Left lung (tissue), 10 donors: ENCODE measurements around the gene AUTS2. TPM values are rescaled to one million over a fixed set of nuclear protein-coding genes. Genes with fewer than 3 reads are reported as not detected.
A peak's percentile ranks its signal among the peaks of the same experiment; 100 is the strongest.

Experiments
- ATAC-seq: fragments of 200-7000 bp; cut with Tn5 transposase; one replicate; pipeline ENCODE4 v1.9.1; 2020; ENCODE audit warnings: moderate library complexity
- DNase-seq, 4 donors: peaks; one replicate each; pipeline ENCODE4 v3.0.0-alpha.2; 2013 to 2020
- H3K27ac ChIP-seq, 2 donors: fragments of 200-600 bp; sonication (generic) in 1 of 2; one replicate each; pipeline versions ENCODE4 v1.5.0 to v1.8.0; 2020 to 2021
- H3K27me3 ChIP-seq, 2 donors: fragments of 200-600 bp; sonication (generic) in 1 of 2; one replicate each; pipeline versions ENCODE4 v1.5.0 to v1.8.0; 2020 to 2021
- H3K36me3 ChIP-seq, 2 donors: fragments of 200-600 bp; sonication (generic) in 1 of 2; one replicate each; pipeline versions ENCODE4 v1.5.0 to v1.8.0; 2020 to 2021
- H3K4me1 ChIP-seq, 2 donors: fragments of 200-600 bp; one replicate each; pipeline ENCODE4 v1.8.0; 2021
- H3K4me3 ChIP-seq, 2 donors: fragments of 200-600 bp; sonication (generic) in 1 of 2; one replicate each; pipeline versions ENCODE4 v1.5.0 to v1.8.0; 2020 to 2021; ENCODE audit warnings: mild to moderate bottlenecking in 1 of 2
- H3K9me3 ChIP-seq, 2 donors: fragments of 200-600 bp; sonication (generic) in 1 of 2; one replicate each; pipeline versions ENCODE4 v1.5.0 to v1.8.0; 2020 to 2021
- CTCF ChIP-seq, 2 donors: fragments of 200-600 bp; sonication (generic) in 1 of 2; IDR thresholded peaks; one replicate each; pipeline versions ENCODE4 v1.5.0 to v1.8.0; 2021; ENCODE audit warnings: antibody characterized with exemption in 2 of 2
- intact Hi-C, 2 donors: fragments of 100-400 bp; cut with DNase I; formaldehyde crosslinking; loops; one replicate each; pipeline versions ENCODE4 v1.11.2 to v1.14.2; 2022
- polyA plus RNA-seq, 6 donors: library from polyadenylated mRNA; unstranded; fragments of 120-200 nt; gene quantifications; one replicate each; pipeline ENCODE4 v1.2.1, GENCODE V29; 2013; ENCODE audit not compliant: insufficient read length in 6 of 6
- total RNA-seq, 2 donors: library from RNA; stranded (reverse); fragmentation: NEBNext Ultra II Directional; extraction: Animal tissue kit (Norgen Biotek cat#: 25700); gene quantifications; one replicate each; pipeline ENCODE4 v1.2.1, GENCODE V29; 2021
- donor health status: DM: no; HTN: yes; CAD: no.
- donor health status: DM: no; HTN: no; CAD: no.

AUTS2 gene
- total and polyA plus RNA-seq, 8 donors, result 40.4 to 119 (median 103) TPM

GRCh38 chr7:69827140-69827539 lies 228.9 kb downstream of the AUTS2 start:
- Histone ChIP-seq H3K4me3 (no peak overlapping the region), H3K4me1 (peaks cover 6 to 10% of the 10 kb centered on the region in 2 donors), H3K36me3 (no peaks in the 10 kb centered on the region), H3K27me3 (no peaks in the 10 kb centered on the region), H3K9me3 (peaks cover 0 to 3% of the 10 kb centered on the region in 2 donors), H3K27ac (no peak overlapping the region)
- no peak for TF ChIP-seq CTCF (IDR thresholded peaks at IDR 0.05)
- ATAC-seq (peak; percentile 88), DNase-seq (peak in 1 of 4 donors; percentile 26)
- intact Hi-C loops, result no loop called here

- no peak overlapping the region for H3K4me3 ChIP-seq
- peaks cover 0 to 3% of the 10 kb centered on the region in 2 donors for H3K9me3 ChIP-seq
- peaks cover 6 to 10% of the 10 kb centered on the region in 2 donors for H3K4me1 ChIP-seq
- no peak for TF ChIP-seq CTCF (IDR thresholded peaks at IDR 0.05)
- ATAC-seq, result peak; percentile 83
- no peaks in the 10 kb centered on the region for H3K36me3 ChIP-seq
- intact Hi-C loops, result no loop called here
- H3K27me3 ChIP-seq, result no peaks in the 10 kb centered on the region
- DNase-seq, result no peak
- no peak overlapping the region for H3K27ac ChIP-seq
Measured at GRCh38 chr7:69827558-69827957, 229.3 kb downstream of the AUTS2 start.

GRCh38 chr7:69832356-69832755 lies 234.1 kb downstream of the AUTS2 start:
- TF ChIP-seq CTCF (IDR thresholded peaks at IDR 0.05), result no peak
- Histone ChIP-seq H3K4me3 (no peak overlapping the region), H3K27me3 (no peaks in the 10 kb centered on the region), H3K9me3 (peaks cover 0 to 3% of the 10 kb centered on the region in 2 donors), H3K4me1 (no peaks in the 10 kb centered on the region), H3K27ac (no peak overlapping the region), H3K36me3 (no peaks in the 10 kb centered on the region)
- no peak for ATAC-seq
- no peak for DNase-seq
- intact Hi-C loops, result no loop called here

- no peak for TF ChIP-seq CTCF (IDR thresholded peaks at IDR 0.05)
- no peak overlapping the region for H3K4me3 ChIP-seq
- H3K4me1 ChIP-seq, result no peaks in the 10 kb centered on the region
- H3K9me3 ChIP-seq, result peaks cover 0 to 3% of the 10 kb centered on the region in 2 donors
- no peak for ATAC-seq
- no peaks in the 10 kb centered on the region for H3K36me3 ChIP-seq
- DNase-seq, result no peak
- intact Hi-C loops, result no loop called here
- H3K27ac ChIP-seq, result no peak overlapping the region
- H3K27me3 ChIP-seq, result no peaks in the 10 kb centered on the region
Measured at GRCh38 chr7:69833964-69834363, 235.7 kb downstream of the AUTS2 start.

GRCh38 chr7:69836702-69837101 lies 238.4 kb downstream of the AUTS2 start:
- H3K36me3 ChIP-seq, result no peaks in the 10 kb centered on the region
- DNase-seq (no peak), ATAC-seq (no peak)
- H3K9me3 ChIP-seq, result no peaks in the 10 kb centered on the region
- no peak overlapping the region for H3K27ac ChIP-seq
- no peak for TF ChIP-seq CTCF (IDR thresholded peaks at IDR 0.05)
- no peak overlapping the region for H3K4me3 ChIP-seq
- H3K27me3 ChIP-seq, result no peaks in the 10 kb centered on the region
- H3K4me1 ChIP-seq, result no peaks in the 10 kb centered on the region
- intact Hi-C loops, result no loop called here
